ENCODE measurements around the gene SP6.
A peak's percentile ranks its signal among the peaks of the same experiment; 100 is the strongest.

Gene SP6

GRCh38 chr17:47834756-47835155 is 16.2 kb downstream of the SP6 start:
- DNase-seq (ENCODE audit: low spot score) = no peak

DNA sequence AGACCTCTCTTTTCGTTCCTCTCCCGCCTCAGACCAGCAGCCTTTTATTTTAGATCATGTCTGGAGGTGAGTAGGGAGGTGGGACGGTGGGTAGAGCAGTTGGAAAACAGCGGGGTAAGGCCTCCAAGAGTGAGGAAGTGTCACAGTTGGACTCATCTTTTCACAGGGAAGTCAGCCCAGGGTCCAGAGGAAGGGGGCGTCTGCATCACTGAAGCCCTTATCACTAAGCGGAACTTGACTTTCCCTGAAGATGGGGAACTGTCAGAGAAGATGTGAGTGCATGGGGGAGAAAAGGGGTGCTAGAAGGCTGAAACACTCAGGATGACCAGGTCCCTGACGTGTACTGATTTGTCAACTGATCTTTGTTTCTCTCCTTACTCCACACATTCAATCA is 19.0 kb downstream of the SP6 start:
- no peak for DNase-seq (ENCODE audit: low spot score)

DNA sequence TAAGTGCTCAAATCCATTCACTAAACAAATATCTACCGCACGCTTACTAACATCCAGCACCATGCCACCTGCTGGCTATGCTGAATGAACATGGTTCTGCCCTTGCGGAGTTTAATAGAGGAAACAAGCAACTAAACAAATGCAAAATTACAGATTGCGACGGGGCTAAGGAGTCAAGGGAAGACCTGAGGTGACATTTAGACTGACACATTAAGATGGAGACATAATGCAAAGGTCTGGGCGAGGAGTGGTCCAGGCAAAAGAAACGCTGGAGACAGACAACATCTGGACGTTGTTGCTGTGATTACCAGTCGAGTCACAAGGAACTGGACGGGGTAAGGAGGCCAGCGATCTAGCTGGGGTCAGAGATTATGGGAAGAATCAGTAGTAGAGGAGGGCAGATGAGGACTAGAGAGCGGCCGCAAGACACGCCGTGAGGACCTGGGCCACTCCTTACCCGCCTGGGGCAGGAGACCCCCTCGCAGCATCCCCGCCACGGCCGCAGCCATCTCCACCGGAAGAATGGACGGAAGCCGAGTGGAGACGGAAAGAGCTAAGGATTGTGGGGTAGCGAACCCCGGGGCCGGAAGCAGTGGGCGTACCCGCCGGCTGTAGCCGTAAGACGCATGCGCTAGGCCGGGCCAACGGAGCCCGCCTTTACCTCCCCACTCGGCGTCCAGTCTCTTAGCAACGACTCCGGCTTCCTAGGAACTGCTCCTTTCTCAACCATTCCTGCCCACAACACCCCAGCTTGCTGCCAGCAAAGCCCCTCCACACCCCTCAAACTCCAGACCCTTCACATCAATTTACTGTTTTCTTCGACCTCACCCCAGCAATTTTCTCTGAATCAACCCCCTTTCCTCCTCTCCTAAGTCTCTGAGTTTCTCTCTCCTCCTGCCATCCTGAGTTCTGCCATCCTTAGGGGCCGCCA is 19.7 kb downstream of the SP6 start, which contains the start of the genes LRRC46 and MRPL10:
Gene LRRC46 (plus strand): TSS at position 668 of the 931 bp plus-strand sequence. CDS start 320 bp downstream, outside the sequence.
Gene MRPL10 (minus strand): TSS at position 539 of the 931 bp plus-strand sequence. CDS start 30 bp downstream, at position 509.
- DNase-seq (ENCODE audit: low spot score) = peak; percentile 93

DNA sequence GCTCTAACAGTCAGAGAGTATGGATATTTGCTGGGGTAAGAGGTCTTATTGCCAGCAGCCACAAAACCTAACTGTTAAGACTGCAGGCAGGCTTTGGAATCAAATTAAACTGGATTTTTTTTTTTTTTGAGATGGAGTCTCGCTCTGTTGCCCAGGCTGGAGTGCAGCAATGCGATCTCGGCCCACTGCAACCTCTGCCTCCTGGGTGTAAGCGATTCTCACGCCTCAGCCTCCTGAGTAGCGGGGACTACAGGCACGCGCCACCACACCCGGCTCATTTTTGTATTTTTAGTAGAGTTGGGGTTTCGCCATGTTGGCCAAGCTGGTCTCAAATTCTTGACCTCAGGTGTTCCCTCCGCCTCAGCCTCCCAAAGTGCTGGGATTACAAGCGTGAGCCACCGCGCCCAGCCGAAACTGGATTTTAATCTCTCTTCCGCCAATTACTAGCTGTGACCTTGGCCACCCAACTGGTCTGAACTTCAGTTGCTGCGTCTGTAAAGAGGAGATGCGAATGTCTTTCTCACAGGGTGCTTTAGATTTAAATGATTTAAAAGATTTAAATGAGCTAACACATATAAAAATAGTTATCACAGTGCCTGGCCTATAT is 20.5 kb downstream of the SP6 start:
- no peak for DNase-seq (ENCODE audit: low spot score)

GRCh38 chr17:47829870-47830269 is 21.1 kb downstream of the SP6 start:
- DNase-seq (ENCODE audit: low spot score) = peak; percentile 91

GRCh38 chr17:47823519-47823918 is 27.4 kb downstream of the SP6 start:
- DNase-seq (ENCODE audit: low spot score) = no peak

GRCh38 chr17:47822785-47823184 is 28.2 kb downstream of the SP6 start:
- no peak for DNase-seq (ENCODE audit: low spot score)

GRCh38 chr17:47821424-47822391 is 29.3 kb downstream of the SP6 start, which contains the start of gene OSBPL7:
Gene OSBPL7 (minus strand): TSS chr17:47821794. CDS start chr17:47820278, 1,516 bp downstream.
- peak; percentile 92 for DNase-seq (ENCODE audit: low spot score)

DNA sequence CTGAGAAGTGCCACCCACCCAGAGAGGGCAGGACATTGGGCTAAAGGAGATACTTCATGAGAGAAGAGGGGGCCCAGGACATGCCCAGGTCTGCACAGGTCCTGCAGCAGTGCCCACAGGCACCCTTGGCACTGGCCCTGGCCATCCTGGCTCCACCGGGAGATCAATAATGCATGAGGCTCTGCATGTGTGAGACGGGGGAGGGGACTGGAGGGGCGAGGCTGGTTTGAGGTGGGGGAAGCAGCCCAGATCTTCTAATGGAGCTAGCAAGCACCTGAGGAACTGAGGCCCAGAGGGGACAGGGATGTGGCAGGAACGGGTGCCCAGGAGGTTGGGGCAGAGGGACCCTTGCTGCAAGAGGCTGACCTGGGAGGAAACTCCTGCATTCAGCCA is 29.9 kb downstream of the SP6 start:
- DNase-seq (ENCODE audit: low spot score) = no peak

- DNase-seq (ENCODE audit: low spot score) = no peak
These were observed 30.8 kb downstream of the SP6 start for GRCh38 chr17:47820033-47820789.

DNA sequence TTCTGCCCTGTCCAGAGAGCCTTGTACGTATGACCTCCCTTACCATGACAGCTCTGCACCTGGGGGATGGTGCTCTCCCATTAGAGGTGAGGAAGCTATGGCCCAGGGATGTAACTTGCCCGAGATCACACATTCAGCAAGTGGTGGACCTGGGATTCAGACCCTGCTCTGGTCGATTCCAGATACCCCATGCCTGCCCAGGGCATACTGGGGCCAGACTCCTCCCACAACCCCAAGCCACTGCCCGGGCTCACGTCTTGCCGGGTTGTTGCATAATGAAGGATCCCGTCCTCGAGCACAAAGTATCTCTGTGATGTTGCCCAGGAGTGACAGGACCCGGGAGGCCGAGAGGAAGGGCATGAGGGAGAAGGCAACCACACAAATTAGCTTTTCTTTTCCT is 31.5 kb downstream of the SP6 start:
- no peak for DNase-seq (ENCODE audit: low spot score)

DNA sequence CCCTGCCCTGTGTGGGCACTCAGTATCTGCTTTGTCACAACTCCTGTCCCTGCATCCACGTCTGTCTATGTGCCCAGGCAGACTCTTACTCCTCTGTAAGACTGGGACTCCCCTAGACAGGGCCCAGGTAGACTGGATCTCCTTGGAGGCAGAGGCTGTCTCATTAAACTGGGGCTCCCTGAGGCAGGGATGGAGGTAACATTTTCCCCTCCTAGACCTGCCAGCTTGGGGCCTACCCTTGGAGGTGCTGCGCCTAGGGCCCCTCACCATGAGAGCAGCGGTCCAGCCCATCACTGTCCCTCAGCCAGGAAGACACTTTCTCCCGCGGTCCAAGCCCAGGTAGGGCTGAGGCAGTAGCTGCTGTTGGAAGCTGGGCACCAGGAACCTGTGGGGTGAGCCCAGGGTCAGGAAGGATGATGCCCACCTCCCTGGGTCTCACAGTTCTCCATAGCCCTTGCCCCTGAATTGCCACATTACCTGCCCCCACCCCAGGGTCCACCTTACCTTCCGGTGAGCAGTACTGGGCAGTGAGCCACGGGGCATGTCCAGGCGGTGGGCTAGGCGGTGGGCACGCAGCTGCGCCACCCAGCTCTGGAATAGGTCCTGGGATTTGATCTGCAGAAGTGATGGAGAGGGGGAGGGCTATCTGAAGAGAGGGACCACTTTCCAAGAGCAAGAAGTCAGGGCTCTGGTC is 32.8 kb downstream of the SP6 start:
- no peak for DNase-seq (ENCODE audit: low spot score)

DNA sequence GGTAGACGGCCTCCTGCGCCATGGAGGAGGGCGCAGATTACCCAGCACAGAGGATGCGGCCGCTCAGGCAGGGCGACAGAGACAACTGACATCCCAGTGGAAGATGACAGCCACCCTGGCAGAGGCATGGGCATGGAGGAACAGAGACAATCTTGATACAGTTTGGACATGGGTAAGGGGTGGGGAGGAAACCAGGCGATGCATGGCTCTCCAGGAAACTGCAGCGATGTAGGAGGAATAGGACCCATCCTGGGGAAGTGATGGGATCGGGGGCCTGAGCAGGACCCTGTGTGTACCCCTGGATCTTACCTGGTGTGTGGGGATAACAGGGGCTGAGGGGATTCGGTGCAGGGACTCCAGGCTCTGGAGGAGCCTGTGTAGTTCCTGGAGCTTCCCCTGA is 34.0 kb downstream of the SP6 start:
- DNase-seq (ENCODE audit: low spot score) = no peak

DNA sequence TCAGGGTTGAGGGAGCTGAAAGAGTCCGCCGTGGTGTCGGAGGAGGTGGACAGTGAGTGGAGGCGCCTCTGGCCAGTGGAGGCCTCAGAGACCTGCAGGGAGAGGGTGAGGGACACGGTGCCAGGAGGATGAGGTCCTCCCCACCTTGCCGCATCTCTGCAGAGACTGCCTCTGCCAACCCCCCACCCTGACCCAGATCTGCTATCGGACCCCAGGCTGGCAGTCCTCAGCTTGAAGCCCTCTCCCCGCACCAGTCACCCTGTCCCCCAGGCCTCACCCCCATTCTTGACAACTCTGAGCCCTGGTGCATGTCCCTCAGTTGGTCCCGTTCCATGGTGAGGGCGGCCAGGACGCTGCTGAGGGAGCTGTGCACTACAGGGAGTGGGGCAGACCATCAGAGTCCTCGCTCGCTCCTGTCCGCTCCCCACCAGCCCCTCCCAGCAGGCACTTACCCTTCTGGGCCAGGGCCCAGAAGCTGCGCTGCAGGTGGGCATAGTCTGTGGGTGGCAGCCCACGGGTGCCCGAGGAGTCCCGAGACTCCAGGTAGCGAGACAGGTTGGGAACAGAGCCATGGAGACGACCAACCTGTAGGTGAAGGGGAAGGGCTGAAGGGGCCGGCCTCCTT is 34.7 kb downstream of the SP6 start:
- no peak for DNase-seq (ENCODE audit: low spot score)

DNA sequence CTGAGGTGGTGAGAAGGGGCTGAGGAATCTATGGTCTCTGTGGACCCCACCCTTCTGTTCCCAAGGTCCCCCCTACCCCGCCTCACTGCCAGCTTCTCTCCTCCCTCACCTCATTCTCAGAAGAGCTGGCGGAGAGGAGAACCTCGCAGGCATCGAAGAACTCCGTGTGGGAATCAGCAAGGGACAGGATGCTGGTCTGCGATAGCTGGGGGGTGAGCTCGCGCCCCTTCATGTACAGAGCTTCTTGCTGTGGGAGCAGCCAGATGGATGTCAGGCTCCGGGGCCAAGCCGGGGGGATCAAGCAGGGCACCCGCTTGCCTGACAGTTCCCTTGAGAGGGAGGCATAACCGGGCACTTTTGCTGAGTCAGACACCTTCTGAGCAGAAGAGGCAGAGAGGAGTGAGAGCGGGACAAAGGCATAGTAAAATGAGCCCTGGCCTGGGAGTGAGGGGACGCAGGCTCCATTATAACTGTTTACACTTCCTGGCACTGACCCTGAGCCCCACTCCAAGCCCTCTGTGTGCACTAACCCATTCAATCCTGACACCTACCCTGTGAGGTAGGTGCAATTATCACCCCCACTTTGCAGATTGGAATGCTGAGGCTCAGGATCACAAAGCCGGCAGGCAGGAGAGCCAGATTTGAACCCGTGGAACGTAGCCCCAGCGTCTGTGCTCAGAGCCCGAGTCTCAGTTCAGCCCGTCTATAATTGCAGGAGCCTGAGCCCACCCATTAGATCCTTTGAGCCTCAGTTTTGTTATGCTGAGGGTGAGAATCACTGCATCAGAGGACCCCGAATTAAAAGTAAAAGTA is 35.7 kb downstream of the SP6 start:
- DNase-seq (ENCODE audit: low spot score) = no peak

GRCh38 chr17:47813512-47814031 is 37.4 kb downstream of the SP6 start:
- DNase-seq (ENCODE audit: low spot score) = no peak

- DNase-seq (ENCODE audit: low spot score) = no peak
These were observed 37.9 kb downstream of the SP6 start for GRCh38 chr17:47813077-47813476.

DNA sequence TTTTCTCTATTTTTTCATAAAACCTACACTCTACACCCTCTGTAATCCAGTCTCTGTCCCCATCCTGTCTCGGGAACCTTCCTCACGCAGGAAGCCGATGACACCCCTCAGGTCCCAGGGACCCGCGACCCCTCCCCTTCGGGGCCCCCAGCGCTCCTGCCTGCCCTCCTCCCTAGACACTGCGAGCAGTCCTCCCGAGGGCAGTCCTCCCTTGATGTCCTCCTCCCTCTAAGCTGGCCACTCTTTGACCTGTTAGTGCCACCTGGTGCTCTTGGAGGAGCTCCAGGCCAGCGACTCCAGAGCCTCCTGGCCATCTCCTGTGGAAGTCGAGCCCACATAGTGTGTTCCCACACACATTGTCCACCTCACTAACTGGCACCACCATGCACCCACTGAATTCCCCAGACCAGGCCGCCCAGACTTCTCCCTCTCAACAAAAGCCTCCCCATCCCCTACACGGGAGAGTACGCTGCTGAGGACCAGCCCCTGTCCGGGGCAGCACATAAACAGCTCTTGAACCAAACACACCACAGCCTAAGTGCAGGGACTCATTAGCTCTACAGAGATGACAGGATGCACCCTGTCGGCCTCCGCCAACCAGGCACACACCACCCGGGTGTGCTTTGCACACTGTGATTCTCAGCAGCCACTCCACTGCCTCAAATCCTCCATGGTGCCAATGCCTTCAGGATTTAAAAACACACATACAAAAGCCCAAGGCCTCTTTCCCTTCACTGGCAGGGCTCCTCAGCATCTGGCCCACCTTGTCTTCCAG is 38.6 kb downstream of the SP6 start:
- DNase-seq (ENCODE audit: low spot score) = no peak

All from CD4-positive, alpha-beta T cell treated with Interleukin-2 at 100 ng/mL for 4 hours (primary cell).